Neural cell (in vitro differentiated cells): ENCODE data around the gene WASF3. TPM values are rescaled to one million over a fixed set of nuclear protein-coding genes. Genes with fewer than 3 reads are reported as not detected.

Experiments used
- H2AFZ ChIP-seq: fragments of 200-600, 300-800 bp; sonication (generic), shearing (Covaris generic); 2 replicates; pipeline ENCODE4 v1.6.0; 2014; ENCODE audit warnings: low read depth, mild to moderate bottlenecking, antibody characterized with exemption, low read length, moderate library complexity
- H3F3A ChIP-seq: fragments of 200-600 bp; shearing (Covaris generic); 2 replicates; pipeline ENCODE4 v1.6.1; 2016; ENCODE audit warnings: mild to moderate bottlenecking, moderate library complexity, mixed read lengths, antibody characterized with exemption, low read length; ENCODE audit not compliant: insufficient read depth, poor library complexity, severe bottlenecking
- H3K27ac ChIP-seq: fragments of 200-600, 300-800 bp; sonication (generic), shearing (Covaris generic); 2 replicates; pipeline ENCODE4 v1.5.1; 2014; ENCODE audit warnings: mild to moderate bottlenecking, low read length, moderate library complexity
- H3K27me3 ChIP-seq: fragments of 300-800, 200-600 bp; sonication (generic), shearing (Covaris generic); 2 replicates; pipeline ENCODE4 v1.6.0; 2014; ENCODE audit warnings: mild to moderate bottlenecking, low read depth, low read length, moderate library complexity; ENCODE audit not compliant: insufficient read depth
- H3K36me3 ChIP-seq: fragments of 300-800, 200-600 bp; sonication (generic), shearing (Covaris generic); 2 replicates; pipeline ENCODE4 v1.5.1; 2014; ENCODE audit warnings: mild to moderate bottlenecking, antibody characterized with exemption, low read length, moderate library complexity; ENCODE audit not compliant: insufficient read depth
- H3K4me2 ChIP-seq: fragments of 300-800, 200-600 bp; sonication (generic), shearing (Covaris generic); 2 replicates; pipeline ENCODE4 v1.6.0; 2014; ENCODE audit warnings: mild to moderate bottlenecking, low read length
- H3K4me3 ChIP-seq: fragments of 300-800, 200-600 bp; sonication (generic), shearing (Covaris generic); 2 replicates; pipeline ENCODE4 v1.5.1; 2014; ENCODE audit warnings: mild to moderate bottlenecking, low read length, moderate library complexity
- H3K79me2 ChIP-seq: fragments of 200-600 bp; shearing (Covaris generic); replicated peaks from 2 replicates; pipeline ENCODE4 v1.6.0; 2014; ENCODE audit warnings: mild to moderate bottlenecking, low read length, moderate library complexity; ENCODE audit not compliant: insufficient read depth
- H3K9ac ChIP-seq: fragments of 300-800, 200-600 bp; sonication (generic), shearing (Covaris generic); 2 replicates; pipeline ENCODE4 v1.6.1; 2016; ENCODE audit warnings: mild to moderate bottlenecking, low read length, mixed read lengths
- H3K9me2 ChIP-seq: fragments of 200-600 bp; shearing (Covaris generic); 2 replicates; pipeline ENCODE4 v1.6.1; 2016; ENCODE audit warnings: mild to moderate bottlenecking, low read length, mixed read lengths; ENCODE audit not compliant: insufficient read depth
- H3K9me3 ChIP-seq: fragments of 200-600, 300-800 bp; sonication (generic), shearing (Covaris generic); 2 replicates; pipeline ENCODE4 v1.6.1; 2016; ENCODE audit warnings: mild to moderate bottlenecking, mixed run types, low read length, moderate library complexity, mixed read lengths
- H4K20me1 ChIP-seq: fragments of 200-600 bp; shearing (Covaris generic); 2 replicates; pipeline ENCODE4 v1.6.1; 2016; ENCODE audit warnings: mild to moderate bottlenecking, mixed run types; ENCODE audit not compliant: insufficient read depth
- CTCF ChIP-seq: fragments of 450-650 bp; IDR thresholded peaks from 2 replicates; pipeline ENCODE4 v1.5.1; 2014; ENCODE audit warnings: antibody characterized with exemption, mild to moderate bottlenecking, moderate library complexity; ENCODE audit not compliant: poor library complexity, severe bottlenecking
- EP300 ChIP-seq: fragments of 450-650 bp; conservative IDR thresholded peaks from 2 replicates; pipeline ENCODE4 v1.6.1; 2014; ENCODE audit warnings: antibody characterized with exemption, mild to moderate bottlenecking, moderate library complexity; ENCODE audit not compliant: poor library complexity, severe bottlenecking
- EZH2 ChIP-seq: fragments of 200-600, 300-800 bp; shearing (Covaris generic), sonication (generic); IDR thresholded peaks from 2 replicates; pipeline ENCODE4 v1.6.1; 2014; ENCODE audit warnings: antibody characterized with exemption, low read length, borderline replicate concordance, mild to moderate bottlenecking; ENCODE audit not compliant: insufficient read depth, poor library complexity, severe bottlenecking
- MXI1 ChIP-seq: fragments of 450-650 bp; conservative IDR thresholded peaks from 2 replicates; pipeline ENCODE4 v1.6.1; 2014; ENCODE audit warnings: antibody characterized with exemption, mild to moderate bottlenecking; ENCODE audit not compliant: poor library complexity, severe bottlenecking
- POLR2AphosphoS5 ChIP-seq: IDR thresholded peaks from 2 replicates; pipeline ENCODE4 v1.6.1; 2012
- RAD21 ChIP-seq: fragments of 450-650 bp; conservative IDR thresholded peaks from 2 replicates; pipeline ENCODE4 v1.6.1; 2014; ENCODE audit warnings: antibody characterized with exemption, mild to moderate bottlenecking, moderate library complexity
- REST ChIP-seq: IDR thresholded peaks from 2 replicates; pipeline ENCODE4 v1.6.1; 2012; ENCODE audit warnings: borderline replicate concordance
- SMC3 ChIP-seq: fragments of 450-650 bp; conservative IDR thresholded peaks from 2 replicates; pipeline ENCODE4 v1.6.1; 2014; ENCODE audit warnings: antibody characterized with exemption, mild to moderate bottlenecking, moderate library complexity; ENCODE audit not compliant: poor library complexity
- TAF1 ChIP-seq: IDR thresholded peaks from 2 replicates; pipeline ENCODE4 v1.6.1; 2012; ENCODE audit warnings: low read depth
- polyA plus RNA-seq: library from polyadenylated mRNA; depleted of rRNA; stranded (reverse); fragments of >200 nt; gene quantifications from 2 replicates; pipeline ENCODE4 v1.2.3, GENCODE V29; 2014

WASF3 gene
- polyA plus RNA-seq, 1 donor from 2014 or later: 44.5 TPM

- H3K27me3 ChIP-seq: no peaks in the 10 kb centered on the region
- H4K20me1 ChIP-seq: no peaks in the 10 kb centered on the region
- H3K36me3 ChIP-seq: no peaks in the 10 kb centered on the region
- no peak overlapping the region for H3K4me3 ChIP-seq
- H3K9me3 ChIP-seq: no peaks in the 10 kb centered on the region
- no peaks in the 10 kb centered on the region for H3F3A ChIP-seq
- H3K27ac ChIP-seq: no peak overlapping the region
- peaks cover 85% of the 10 kb centered on the region for H3K79me2 ChIP-seq
- TF ChIP-seq RAD21 (no peak), EP300 (no peak), POLR2AphosphoS5 (no peak), TAF1 (no peak), MXI1 (no peak), EZH2 (no peak), CTCF (no peak), SMC3 (no peak), REST (no peak)
- no peak overlapping the region for H3K4me2 ChIP-seq
- H3K9me2 ChIP-seq: no peaks in the 10 kb centered on the region
- H2AFZ ChIP-seq: no peak overlapping the region
- H3K9ac ChIP-seq: no peak overlapping the region
Observed at GRCh38 chr13:26563713-26564112, 6.2 kb downstream of the WASF3 start.

GRCh38 chr13:26568132-26568815 lies 10.8 kb downstream of the WASF3 start:
- no peak overlapping the region for H3K4me2 ChIP-seq
- no peak overlapping the region for H3K27ac ChIP-seq
- H4K20me1 ChIP-seq: no peaks in the 10 kb centered on the region
- peaks cover 87% of the 10 kb centered on the region for H3K79me2 ChIP-seq
- no peak overlapping the region for H2AFZ ChIP-seq
- no peaks in the 10 kb centered on the region for H3K36me3 ChIP-seq
- TF ChIP-seq EZH2 (no peak), RAD21 (no peak), REST (no peak), MXI1 (no peak), TAF1 (no peak), CTCF (no peak), POLR2AphosphoS5 (no peak), SMC3 (no peak), EP300 (no peak)
- no peak overlapping the region for H3K9ac ChIP-seq
- H3K27me3 ChIP-seq: no peaks in the 10 kb centered on the region
- H3K4me3 ChIP-seq: no peak overlapping the region
- no peaks in the 10 kb centered on the region for H3K9me3 ChIP-seq
- no peaks in the 10 kb centered on the region for H3K9me2 ChIP-seq
- H3F3A ChIP-seq: no peaks in the 10 kb centered on the region
